AG04450 (cell line): ENCODE results near the gene SLC10A4. TPM values are rescaled to one million over a fixed set of nuclear protein-coding genes. Genes with fewer than 3 reads are reported as not detected.

ENCODE experiments used
- CTCF ChIA-PET: fragments of 300-600, 350-600 bp; formaldehyde crosslinking; extraction: SDS; loops from one replicate; lab custom pipeline; 2022; ENCODE audit warnings: antibody characterized with exemption, inconsistent platforms; lab: Charles Lee
- POLR2A ChIA-PET: fragments of 350-600 bp; formaldehyde crosslinking; extraction: SDS; loops from one replicate; lab custom pipeline; 2021; ENCODE audit warnings: antibody characterized with exemption, inconsistent platforms; lab: Yijun Ruan, JAX
- DNase-seq: peaks from one replicate; pipeline ENCODE4 v3.0.0-alpha.2; 2011; ENCODE audit warnings: low read depth, low spot score
- H3K27ac ChIP-seq: one replicate; pipeline ENCODE4 v1.5.1; 2012; ENCODE audit warnings: low read depth, low read length, control low read depth
- H3K27me3 ChIP-seq: one replicate; pipeline ENCODE4 v1.6.0; 2012; ENCODE audit warnings: low read length; ENCODE audit not compliant: control insufficient read depth, insufficient read depth
- H3K4me3 ChIP-seq: 2 replicates; pipeline ENCODE4 v1.5.1; 2011; ENCODE audit warnings: mild to moderate bottlenecking, low read depth, low read length, control low read depth
- H3K9me3 ChIP-seq: 2 replicates; pipeline ENCODE4 v1.5.1; 2012; ENCODE audit warnings: low read length; ENCODE audit not compliant: control insufficient read depth, insufficient read depth
- polyA plus RNA-seq: library from polyadenylated mRNA; depleted of rRNA; stranded (reverse); fragments of >200 nt; gene quantifications from 2 replicates; pipeline ENCODE4 v1.2.3, GENCODE V29; 2011
- TF ChIP-seq, protein P1 (sequence below): IDR thresholded peaks from 2 replicates; pipeline ENCODE4 v1.5.1; 2011; ENCODE audit warnings: low read depth, low read length, control low read depth, inconsistent platforms

The SLC10A4 gene
- polyA plus RNA-seq, 1 experiment, result not detected

- H3K27ac ChIP-seq, result no peak overlapping the region
- H3K4me3 ChIP-seq, result no peak overlapping the region
- DNase-seq, result no peak
- POLR2A ChIA-PET, result no interaction called here
- CTCF ChIA-PET, result interaction anchor here (1.0 kb wide), 1 partner anchor 43 kb away, joined by 3 read pairs; no protein-coding TSS in a partner anchor
- H3K9me3 ChIP-seq, result no peaks in the 10 kb centered on the region
- TF ChIP-seq, protein P1, sequence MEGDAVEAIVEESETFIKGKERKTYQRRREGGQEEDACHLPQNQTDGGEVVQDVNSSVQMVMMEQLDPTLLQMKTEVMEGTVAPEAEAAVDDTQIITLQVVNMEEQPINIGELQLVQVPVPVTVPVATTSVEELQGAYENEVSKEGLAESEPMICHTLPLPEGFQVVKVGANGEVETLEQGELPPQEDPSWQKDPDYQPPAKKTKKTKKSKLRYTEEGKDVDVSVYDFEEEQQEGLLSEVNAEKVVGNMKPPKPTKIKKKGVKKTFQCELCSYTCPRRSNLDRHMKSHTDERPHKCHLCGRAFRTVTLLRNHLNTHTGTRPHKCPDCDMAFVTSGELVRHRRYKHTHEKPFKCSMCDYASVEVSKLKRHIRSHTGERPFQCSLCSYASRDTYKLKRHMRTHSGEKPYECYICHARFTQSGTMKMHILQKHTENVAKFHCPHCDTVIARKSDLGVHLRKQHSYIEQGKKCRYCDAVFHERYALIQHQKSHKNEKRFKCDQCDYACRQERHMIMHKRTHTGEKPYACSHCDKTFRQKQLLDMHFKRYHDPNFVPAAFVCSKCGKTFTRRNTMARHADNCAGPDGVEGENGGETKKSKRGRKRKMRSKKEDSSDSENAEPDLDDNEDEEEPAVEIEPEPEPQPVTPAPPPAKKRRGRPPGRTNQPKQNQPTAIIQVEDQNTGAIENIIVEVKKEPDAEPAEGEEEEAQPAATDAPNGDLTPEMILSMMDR, result no peak
- no peaks in the 10 kb centered on the region for H3K27me3 ChIP-seq
Measured at GRCh38 chr4:48503233-48504025, 20.3 kb downstream of the SLC10A4 start.

GRCh38 chr4:48504026-48504330, 20.8 kb downstream of the SLC10A4 start:
- no peak overlapping the region for H3K27ac ChIP-seq
- H3K4me3 ChIP-seq, result no peak overlapping the region
- TF ChIP-seq, protein P1, result no peak
- ChIA-PET CTCF (interaction anchor here (1.0 kb wide), 1 partner anchor 43 kb away, joined by 3 read pairs; no protein-coding TSS in a partner anchor), POLR2A (no interaction called here)
- no peaks in the 10 kb centered on the region for H3K27me3 ChIP-seq
- no peak for DNase-seq
- no peaks in the 10 kb centered on the region for H3K9me3 ChIP-seq

GRCh38 chr4:48504352-48504751, 21.2 kb downstream of the SLC10A4 start:
- POLR2A ChIA-PET, result no interaction called here
- Histone ChIP-seq H3K27me3 (no peaks in the 10 kb centered on the region), H3K9me3 (no peaks in the 10 kb centered on the region), H3K4me3 (no peak overlapping the region), H3K27ac (no peak overlapping the region)
- CTCF ChIA-PET, result interaction anchor here (1.0 kb wide), 1 partner anchor 42 kb away, joined by 3 read pairs; no protein-coding TSS in a partner anchor
- TF ChIP-seq, protein P1, result no peak
- no peak for DNase-seq

DNA sequence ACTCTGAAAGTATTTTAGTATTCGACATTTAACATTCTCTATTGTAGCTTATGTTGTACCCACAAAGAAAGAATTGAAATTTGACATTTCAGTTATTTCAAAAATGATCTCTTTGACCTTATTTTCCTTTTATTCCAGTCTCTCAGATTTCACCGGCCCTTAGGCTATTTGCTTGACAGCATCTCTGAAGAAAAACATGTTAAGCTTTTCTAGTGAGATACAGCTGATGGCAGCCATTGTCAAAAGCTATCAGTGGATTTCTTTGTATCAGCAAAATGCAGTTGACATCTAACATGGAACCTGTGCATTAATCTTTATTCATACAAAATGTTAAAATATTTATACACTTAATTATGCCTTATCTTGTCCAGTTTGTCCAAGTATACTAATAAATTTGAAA, 23.6 kb downstream of the SLC10A4 start:
- TF ChIP-seq, protein P1, result no peak
- ChIA-PET POLR2A (no interaction called here), CTCF (interaction anchor here (1.5 kb wide), 1 partner anchor 39 kb away, joined by 7 read pairs; no protein-coding TSS in a partner anchor)
- Histone ChIP-seq H3K9me3 (no peaks in the 10 kb centered on the region), H3K27ac (no peak overlapping the region), H3K27me3 (no peaks in the 10 kb centered on the region), H3K4me3 (no peak overlapping the region)
- DNase-seq, result no peak

DNA sequence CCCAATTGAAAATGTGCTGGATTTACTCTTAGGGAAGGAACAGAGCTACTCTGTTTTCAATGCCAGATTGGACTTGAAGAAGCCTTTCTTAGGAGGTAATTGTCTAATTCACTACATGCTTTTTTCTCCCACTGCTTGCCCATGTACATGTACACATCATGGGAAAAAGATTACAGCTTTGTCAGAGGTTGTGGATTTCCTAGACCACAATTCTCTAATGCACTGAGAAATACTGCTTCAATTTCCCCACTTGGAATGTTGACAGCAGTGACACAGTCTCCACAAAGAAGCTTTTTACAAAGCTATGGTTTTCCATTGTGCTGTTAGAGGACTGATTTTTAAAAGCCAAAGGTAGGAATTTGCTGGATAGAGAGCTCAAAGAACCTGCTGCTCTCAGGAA, 26.4 kb downstream of the SLC10A4 start:
- TF ChIP-seq, protein P1, result no peak
- Histone ChIP-seq H3K27ac (no peak overlapping the region), H3K4me3 (no peak overlapping the region), H3K27me3 (no peaks in the 10 kb centered on the region), H3K9me3 (no peaks in the 10 kb centered on the region)
- DNase-seq, result no peak
- CTCF ChIA-PET, result no interaction called here
- POLR2A ChIA-PET, result no interaction called here
